GM23338 (cell line): Measurements from ENCODE around the gene INPP5A. TPM values are rescaled to one million over a fixed set of nuclear protein-coding genes. Genes with fewer than 3 reads are reported as not detected.

Source experiments
- ATAC-seq: fragments of 200-7000 bp; cut with Tn5 transposase; 3 replicates; pipeline ENCODE4 v1.9.1; 2020
- DNase-seq: peaks from one replicate; pipeline ENCODE4 v3.0.0-alpha.2; 2015; ENCODE audit warnings: low spot score
- H2AFZ ChIP-seq: fragments of 200-600 bp; sonication (generic); 2 replicates; pipeline ENCODE4 v1.8.0; 2016; ENCODE audit warnings: antibody characterized with exemption, mild to moderate bottlenecking, moderate library complexity
- H3F3A ChIP-seq: fragments of 200-600 bp; sonication (generic); replicated peaks from 2 replicates; pipeline ENCODE4 v1.8.0; 2017; ENCODE audit warnings: antibody characterized with exemption, mixed run types, low read depth
- H3K27ac ChIP-seq: fragments of 200-600 bp; sonication (generic); 2 replicates; pipeline ENCODE4 v1.6.1; 2016; ENCODE audit warnings: low read depth
- H3K27me3 ChIP-seq: fragments of 200-600 bp; sonication (generic); 2 replicates; pipeline ENCODE4 v1.8.0; 2016; ENCODE audit warnings: mild to moderate bottlenecking, mixed run types, moderate library complexity; ENCODE audit not compliant: insufficient read depth
- H3K36me3 ChIP-seq: fragments of 200-600 bp; sonication (generic); 2 replicates; pipeline ENCODE4 v1.8.0; 2016; ENCODE audit warnings: mild to moderate bottlenecking; ENCODE audit not compliant: insufficient read depth
- H3K4me1 ChIP-seq: fragments of 200-600 bp; sonication (generic); 2 replicates; pipeline ENCODE4 v1.8.0; 2016; ENCODE audit warnings: mild to moderate bottlenecking, moderate library complexity; ENCODE audit not compliant: insufficient read depth
- H3K4me2 ChIP-seq: fragments of 200-600 bp; sonication (generic); 2 replicates; pipeline ENCODE4 v1.7.1; 2017; ENCODE audit warnings: mixed run types
- H3K4me3 ChIP-seq: fragments of 200-600 bp; sonication (generic); 2 replicates; pipeline ENCODE4 v1.6.1; 2016; ENCODE audit warnings: mixed run types
- H3K79me2 ChIP-seq: fragments of 200-600 bp; sonication (generic); replicated peaks from 2 replicates; pipeline ENCODE4 v1.8.0; 2017; ENCODE audit warnings: mild to moderate bottlenecking; ENCODE audit not compliant: insufficient read depth
- H3K9me2 ChIP-seq: fragments of 200-600 bp; sonication (generic); 2 replicates; pipeline ENCODE4 v1.8.0; 2017; ENCODE audit not compliant: insufficient read depth
- H4K20me1 ChIP-seq: fragments of 200-600 bp; sonication (generic); replicated peaks from 2 replicates; pipeline ENCODE4 v1.8.0; 2017; ENCODE audit warnings: mild to moderate bottlenecking; ENCODE audit not compliant: insufficient read depth
- H3K27ac Mint-ChIP-seq: 2 replicates; pipeline ENCODE4 v1.8.0; 2020; ENCODE audit warnings: inconsistent platforms, mild to moderate bottlenecking, moderate library complexity, mixed read lengths
- H3K27me3 Mint-ChIP-seq: 3 replicates; pipeline ENCODE4 v1.8.0; 2022; ENCODE audit warnings: low read depth, mild to moderate bottlenecking, moderate library complexity, mixed read lengths, inconsistent platforms; ENCODE audit not compliant: insufficient read depth, poor library complexity
- H3K36me3 Mint-ChIP-seq: 3 replicates; pipeline ENCODE4 v1.8.0; 2021; ENCODE audit warnings: low read depth, mild to moderate bottlenecking, inconsistent platforms, moderate library complexity, mixed read lengths
- H3K4me1 Mint-ChIP-seq: 3 replicates; pipeline ENCODE4 v1.8.0; 2020; ENCODE audit warnings: mild to moderate bottlenecking, inconsistent platforms, mixed read lengths
- H3K4me3 Mint-ChIP-seq: 3 replicates; pipeline ENCODE4 v1.8.0; 2021; ENCODE audit warnings: moderate library complexity, mild to moderate bottlenecking, inconsistent platforms, mixed read lengths
- H3K9me3 Mint-ChIP-seq: 3 replicates; pipeline ENCODE4 v1.8.0; 2020; ENCODE audit warnings: moderate library complexity, mild to moderate bottlenecking, inconsistent platforms, mixed read lengths
- CREB1 ChIP-seq: fragments of 250-450 bp; sonication (Bioruptor Pico); IDR thresholded peaks from 2 replicates; pipeline ENCODE4 v1.5.0; 2020; ENCODE audit warnings: low read depth, mild to moderate bottlenecking, moderate library complexity
- CTCF ChIP-seq, 2 experiments: fragments of 200-600 bp in 1 of 2; sonication (generic) in 1 of 2; conservative IDR thresholded peaks; 2 replicates each; pipeline versions ENCODE4 v1.5.1 to v1.6.1; 2016 to 2017; ENCODE audit warnings: antibody characterized with exemption in 2 of 2, low read depth in 2 of 2, mild to moderate bottlenecking in 2 of 2, moderate library complexity in 1 of 2
- ETS1 ChIP-seq: IDR thresholded peaks from 2 replicates; pipeline ENCODE4 v1.6.1; 2016; ENCODE audit warnings: antibody characterized with exemption
- EZH2 ChIP-seq: fragments of 200-600 bp; sonication (generic); IDR thresholded peaks from one replicate; pipeline ENCODE4 v1.8.0; 2017; ENCODE audit warnings: antibody characterized with exemption, mild to moderate bottlenecking, low read depth; ENCODE audit not compliant: unreplicated experiment
- EZH2phosphoT487 ChIP-seq: fragments of 200-600 bp; sonication (generic); IDR thresholded peaks from one replicate; pipeline ENCODE4 v1.8.1; 2018; ENCODE audit warnings: antibody characterized with exemption; ENCODE audit not compliant: unreplicated experiment
- JUNB ChIP-seq: IDR thresholded peaks from one replicate; pipeline ENCODE4 v1.6.1; 2016; ENCODE audit warnings: antibody characterized with exemption; ENCODE audit not compliant: unreplicated experiment
- NANOG ChIP-seq: IDR thresholded peaks from 2 replicates; pipeline ENCODE4 v1.6.1; 2016; ENCODE audit warnings: antibody characterized with exemption, borderline replicate concordance
- POLR2AphosphoS5 ChIP-seq: IDR thresholded peaks from 2 replicates; pipeline ENCODE4 v1.6.1; 2016; ENCODE audit warnings: antibody characterized with exemption, low read depth
- REST ChIP-seq: IDR thresholded peaks from one replicate; pipeline ENCODE4 v1.6.1; 2018; ENCODE audit warnings: antibody characterized with exemption; ENCODE audit not compliant: unreplicated experiment
- STAT1 ChIP-seq: IDR thresholded peaks from one replicate; pipeline ENCODE4 v1.6.1; 2016; ENCODE audit warnings: antibody characterized with exemption; ENCODE audit not compliant: unreplicated experiment
- ZNF114 ChIP-seq: fragments of 250-450 bp; sonication (Bioruptor Pico); IDR thresholded peaks from 2 replicates; pipeline ENCODE4 v1.5.0; 2020; ENCODE audit warnings: mild to moderate bottlenecking, moderate library complexity
- ZNF331 ChIP-seq: fragments of 250-450 bp; sonication (Bioruptor Pico); IDR thresholded peaks from 2 replicates; pipeline ENCODE4 v1.5.0; 2020; ENCODE audit warnings: low read depth, mild to moderate bottlenecking, moderate library complexity
- polyA plus RNA-seq: library from polyadenylated mRNA; unstranded; fragments of >200 nt; fragmentation: Nextera tagmentation; extraction: Ambion mirVana; gene quantifications from 2 replicates; pipeline ENCODE4 v1.2.1, GENCODE V29; 2016
- total RNA-seq: library from RNA; depleted of rRNA; stranded (reverse); fragments of >200 nt; shearing (Covaris generic); gene quantifications from 2 replicates; pipeline ENCODE4 v1.2.3, GENCODE V29; 2014
- TF ChIP-seq, protein P1 (sequence below): fragments of 250-450 bp; sonication (Bioruptor Pico); IDR thresholded peaks from 2 replicates; pipeline ENCODE4 v1.5.0; 2020; ENCODE audit warnings: mild to moderate bottlenecking, moderate library complexity

Gene INPP5A
- total and polyA plus RNA-seq, 2 experiments from 2014 or later = 5.9 to 40.6 TPM

GRCh38 chr10:132644527-132645246 lies 107.1 kb downstream of the INPP5A start:
- DNase-seq (no peak), ATAC-seq (peak; percentile 27)
- Mint-ChIP-seq H3K36me3 (no peaks in the 10 kb centered on the region), H3K9me3 (peaks cover 4% of the 10 kb centered on the region), H3K27me3 (peaks cover 3% of the 10 kb centered on the region), H3K4me1 (peaks cover 3% of the 10 kb centered on the region; the same call in 2 of the 3 replicates), H3K4me3 (no peak overlapping the region), H3K27ac (peak overlapping the region; percentile 47; the same call in 1 of the 2 replicates)
- TF ChIP-seq CREB1 (CRISPR knock-in tag) = no peak
- TF ChIP-seq POLR2AphosphoS5 = no peak
- TF ChIP-seq EZH2 = no peak
- TF ChIP-seq EZH2phosphoT487 = no peak
- no peak for TF ChIP-seq ZNF331 (CRISPR knock-in tag)
- no peak for TF ChIP-seq ETS1
- no peak for TF ChIP-seq CTCF (conservative IDR thresholded peaks at IDR 0.05; ENCODE audit: low read depth in 2 of 2)
- no peak for TF ChIP-seq REST
- TF ChIP-seq NANOG = no peak
- TF ChIP-seq JUNB = no peak
- TF ChIP-seq ZNF114 (CRISPR knock-in tag) = no peak
- TF ChIP-seq, protein P1, sequence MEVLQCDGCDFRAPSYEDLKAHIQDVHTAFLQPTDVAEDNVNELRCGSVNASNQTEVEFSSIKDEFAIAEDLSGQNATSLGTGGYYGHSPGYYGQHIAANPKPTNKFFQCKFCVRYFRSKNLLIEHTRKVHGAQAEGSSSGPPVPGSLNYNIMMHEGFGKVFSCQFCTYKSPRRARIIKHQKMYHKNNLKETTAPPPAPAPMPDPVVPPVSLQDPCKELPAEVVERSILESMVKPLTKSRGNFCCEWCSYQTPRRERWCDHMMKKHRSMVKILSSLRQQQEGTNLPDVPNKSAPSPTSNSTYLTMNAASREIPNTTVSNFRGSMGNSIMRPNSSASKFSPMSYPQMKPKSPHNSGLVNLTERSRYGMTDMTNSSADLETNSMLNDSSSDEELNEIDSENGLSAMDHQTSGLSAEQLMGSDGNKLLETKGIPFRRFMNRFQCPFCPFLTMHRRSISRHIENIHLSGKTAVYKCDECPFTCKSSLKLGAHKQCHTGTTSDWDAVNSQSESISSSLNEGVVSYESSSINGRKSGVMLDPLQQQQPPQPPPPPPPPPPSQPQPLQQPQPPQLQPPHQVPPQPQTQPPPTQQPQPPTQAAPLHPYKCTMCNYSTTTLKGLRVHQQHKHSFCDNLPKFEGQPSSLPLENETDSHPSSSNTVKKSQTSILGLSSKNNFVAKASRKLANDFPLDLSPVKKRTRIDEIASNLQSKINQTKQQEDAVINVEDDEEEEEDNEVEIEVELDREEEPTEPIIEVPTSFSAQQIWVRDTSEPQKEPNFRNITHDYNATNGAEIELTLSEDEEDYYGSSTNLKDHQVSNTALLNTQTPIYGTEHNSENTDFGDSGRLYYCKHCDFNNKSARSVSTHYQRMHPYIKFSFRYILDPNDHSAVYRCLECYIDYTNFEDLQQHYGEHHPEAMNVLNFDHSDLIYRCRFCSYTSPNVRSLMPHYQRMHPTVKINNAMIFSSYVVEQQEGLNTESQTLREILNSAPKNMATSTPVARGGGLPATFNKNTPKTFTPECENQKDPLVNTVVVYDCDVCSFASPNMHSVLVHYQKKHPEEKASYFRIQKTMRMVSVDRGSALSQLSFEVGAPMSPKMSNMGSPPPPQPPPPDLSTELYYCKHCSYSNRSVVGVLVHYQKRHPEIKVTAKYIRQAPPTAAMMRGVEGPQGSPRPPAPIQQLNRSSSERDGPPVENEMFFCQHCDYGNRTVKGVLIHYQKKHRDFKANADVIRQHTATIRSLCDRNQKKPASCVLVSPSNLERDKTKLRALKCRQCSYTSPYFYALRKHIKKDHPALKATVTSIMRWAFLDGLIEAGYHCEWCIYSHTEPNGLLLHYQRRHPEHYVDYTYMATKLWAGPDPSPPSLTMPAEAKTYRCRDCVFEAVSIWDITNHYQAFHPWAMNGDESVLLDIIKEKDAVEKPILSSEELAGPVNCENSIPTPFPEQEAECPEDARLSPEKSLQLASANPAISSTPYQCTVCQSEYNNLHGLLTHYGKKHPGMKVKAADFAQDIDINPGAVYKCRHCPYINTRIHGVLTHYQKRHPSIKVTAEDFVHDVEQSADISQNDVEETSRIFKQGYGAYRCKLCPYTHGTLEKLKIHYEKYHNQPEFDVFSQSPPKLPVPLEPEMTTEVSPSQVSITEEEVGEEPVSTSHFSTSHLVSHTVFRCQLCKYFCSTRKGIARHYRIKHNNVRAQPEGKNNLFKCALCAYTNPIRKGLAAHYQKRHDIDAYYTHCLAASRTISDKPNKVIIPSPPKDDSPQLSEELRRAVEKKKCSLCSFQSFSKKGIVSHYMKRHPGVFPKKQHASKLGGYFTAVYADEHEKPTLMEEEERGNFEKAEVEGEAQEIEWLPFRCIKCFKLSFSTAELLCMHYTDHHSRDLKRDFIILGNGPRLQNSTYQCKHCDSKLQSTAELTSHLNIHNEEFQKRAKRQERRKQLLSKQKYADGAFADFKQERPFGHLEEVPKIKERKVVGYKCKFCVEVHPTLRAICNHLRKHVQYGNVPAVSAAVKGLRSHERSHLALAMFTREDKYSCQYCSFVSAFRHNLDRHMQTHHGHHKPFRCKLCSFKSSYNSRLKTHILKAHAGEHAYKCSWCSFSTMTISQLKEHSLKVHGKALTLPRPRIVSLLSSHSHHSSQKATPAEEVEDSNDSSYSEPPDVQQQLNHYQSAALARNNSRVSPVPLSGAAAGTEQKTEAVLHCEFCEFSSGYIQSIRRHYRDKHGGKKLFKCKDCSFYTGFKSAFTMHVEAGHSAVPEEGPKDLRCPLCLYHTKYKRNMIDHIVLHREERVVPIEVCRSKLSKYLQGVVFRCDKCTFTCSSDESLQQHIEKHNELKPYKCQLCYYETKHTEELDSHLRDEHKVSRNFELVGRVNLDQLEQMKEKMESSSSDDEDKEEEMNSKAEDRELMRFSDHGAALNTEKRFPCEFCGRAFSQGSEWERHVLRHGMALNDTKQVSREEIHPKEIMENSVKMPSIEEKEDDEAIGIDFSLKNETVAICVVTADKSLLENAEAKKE (CRISPR knock-in tag) = no peak
- no peak for TF ChIP-seq STAT1
- H3K4me2 ChIP-seq = no peak overlapping the region
- H2AFZ ChIP-seq = no peak overlapping the region
- H4K20me1 ChIP-seq = no peaks in the 10 kb centered on the region; the same call in 1 of the 2 replicates
- no peaks in the 10 kb centered on the region for H3F3A ChIP-seq
- no peaks in the 10 kb centered on the region for H3K4me1 ChIP-seq
- peaks cover 8% of the 10 kb centered on the region; the same call in 1 of the 2 replicates for H3K79me2 ChIP-seq
- no peak overlapping the region for H3K27ac ChIP-seq
- no peaks in the 10 kb centered on the region for H3K27me3 ChIP-seq
- no peaks in the 10 kb centered on the region for H3K9me2 ChIP-seq
- no peaks in the 10 kb centered on the region for H3K36me3 ChIP-seq
- H3K4me3 ChIP-seq = no peak overlapping the region
